Astrocyte of the cerebellum (primary cell): ENCODE data around the gene SIAE.

Source experiments
- DNase-seq: peaks from one replicate; pipeline ENCODE4 v3.0.0-alpha.2; 2011; ENCODE audit warnings: low read depth
- H3K4me3 ChIP-seq: 2 replicates; pipeline ENCODE4 v1.5.1; 2011; ENCODE audit warnings: mild to moderate bottlenecking, low read depth, low read length, moderate library complexity
- in situ Hi-C: cut with HindIII; loops from 2 replicates; pipeline ENCODE4 v1.10.0; 2017; ENCODE audit warnings: low sequenced_read_pairs
- TF ChIP-seq, protein P1 (sequence below): IDR thresholded peaks from 2 replicates; pipeline ENCODE4 v1.5.1; 2012; ENCODE audit warnings: low read length, low read depth, moderate library complexity, mild to moderate bottlenecking; ENCODE audit errors: missing control alignments

SIAE gene

DNA sequence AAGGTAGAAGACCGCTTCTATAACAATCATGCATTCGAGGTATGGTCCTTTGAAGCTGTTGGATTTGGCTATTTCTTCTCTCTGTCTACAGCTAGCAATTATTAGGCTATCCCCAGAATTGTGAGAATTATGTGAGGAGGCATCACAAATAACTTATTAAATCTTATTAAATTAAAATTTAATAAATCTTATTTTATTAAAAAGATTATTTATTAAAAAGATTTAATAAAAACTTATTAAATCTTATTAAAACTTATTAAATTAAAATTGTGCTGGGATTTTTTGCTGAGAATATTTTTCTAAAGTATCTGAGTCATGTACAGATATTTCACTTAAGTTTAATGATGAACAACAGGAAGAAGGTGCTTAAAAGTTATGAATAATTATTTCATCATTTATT, 7.9 kb upstream of the SIAE start:
- TF ChIP-seq, protein P1, sequence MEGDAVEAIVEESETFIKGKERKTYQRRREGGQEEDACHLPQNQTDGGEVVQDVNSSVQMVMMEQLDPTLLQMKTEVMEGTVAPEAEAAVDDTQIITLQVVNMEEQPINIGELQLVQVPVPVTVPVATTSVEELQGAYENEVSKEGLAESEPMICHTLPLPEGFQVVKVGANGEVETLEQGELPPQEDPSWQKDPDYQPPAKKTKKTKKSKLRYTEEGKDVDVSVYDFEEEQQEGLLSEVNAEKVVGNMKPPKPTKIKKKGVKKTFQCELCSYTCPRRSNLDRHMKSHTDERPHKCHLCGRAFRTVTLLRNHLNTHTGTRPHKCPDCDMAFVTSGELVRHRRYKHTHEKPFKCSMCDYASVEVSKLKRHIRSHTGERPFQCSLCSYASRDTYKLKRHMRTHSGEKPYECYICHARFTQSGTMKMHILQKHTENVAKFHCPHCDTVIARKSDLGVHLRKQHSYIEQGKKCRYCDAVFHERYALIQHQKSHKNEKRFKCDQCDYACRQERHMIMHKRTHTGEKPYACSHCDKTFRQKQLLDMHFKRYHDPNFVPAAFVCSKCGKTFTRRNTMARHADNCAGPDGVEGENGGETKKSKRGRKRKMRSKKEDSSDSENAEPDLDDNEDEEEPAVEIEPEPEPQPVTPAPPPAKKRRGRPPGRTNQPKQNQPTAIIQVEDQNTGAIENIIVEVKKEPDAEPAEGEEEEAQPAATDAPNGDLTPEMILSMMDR, result no peak
- no peak for DNase-seq
- in situ Hi-C loops, result no loop called here
- no peak overlapping the region for H3K4me3 ChIP-seq

DNA sequence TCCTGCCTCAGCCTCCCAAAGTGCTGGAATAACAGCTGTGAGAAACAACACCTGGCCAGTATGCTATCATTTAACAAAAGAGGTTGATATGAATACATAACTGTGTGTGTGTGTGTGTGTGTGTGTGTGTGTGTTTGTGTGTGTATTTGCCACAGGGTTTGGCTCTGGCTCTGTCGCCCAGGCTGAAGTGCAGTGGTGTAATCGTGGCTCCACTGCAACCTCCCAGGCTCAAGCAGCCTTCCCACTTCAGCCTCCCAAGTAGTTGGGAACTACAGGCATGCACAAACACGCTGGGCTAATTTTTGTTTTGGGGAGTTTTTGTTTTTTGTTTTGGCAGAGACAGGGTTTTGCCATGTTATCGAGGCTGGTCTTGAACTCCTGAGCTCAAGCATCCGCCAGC, 4.9 kb upstream of the SIAE start:
- in situ Hi-C loops, result no loop called here
- no peak for DNase-seq
- no peak overlapping the region for H3K4me3 ChIP-seq
- TF ChIP-seq, protein P1, result no peak

DNA sequence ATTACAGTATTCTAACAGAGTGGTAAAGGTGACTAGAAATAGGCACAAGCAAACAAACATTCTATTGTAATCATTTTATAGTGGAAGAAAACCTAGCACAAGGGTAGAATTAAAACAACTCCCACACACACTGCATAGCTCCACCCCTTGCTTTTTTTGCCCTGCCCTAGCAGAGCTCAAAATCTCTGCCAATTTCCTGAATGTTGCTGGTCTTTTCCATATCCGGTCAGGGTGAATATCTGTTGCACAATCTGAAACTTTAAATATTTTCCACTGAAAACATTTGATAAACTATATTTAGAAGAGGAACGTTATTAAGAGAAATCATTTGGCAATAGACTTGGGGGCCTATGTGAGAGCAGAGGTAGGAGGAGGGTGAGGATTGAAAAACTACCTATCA, 2.8 kb upstream of the SIAE start:
- TF ChIP-seq, protein P1, result no peak
- H3K4me3 ChIP-seq, result no peak overlapping the region
- in situ Hi-C loops, result no loop called here
- DNase-seq, result no peak

DNA sequence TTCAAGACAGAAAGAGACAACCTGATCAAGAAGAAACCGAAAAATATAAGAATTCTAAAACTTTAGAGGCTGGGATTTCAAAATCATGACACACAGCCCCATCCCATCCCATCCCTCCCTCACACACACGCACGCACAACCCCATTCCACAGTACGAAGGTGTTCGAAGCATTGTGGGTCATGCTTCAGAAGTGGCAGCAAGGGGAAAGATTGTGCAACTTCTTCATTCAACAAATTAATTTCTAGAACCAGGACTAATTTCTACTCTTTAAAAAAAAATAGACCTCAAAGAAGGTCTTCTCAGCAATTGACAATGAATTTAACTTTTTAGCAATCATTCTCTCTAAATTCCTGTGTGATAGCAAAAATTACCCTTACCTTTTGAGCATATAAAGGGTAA, 1.0 kb upstream of the SIAE start:
- TF ChIP-seq, protein P1, result no peak
- peak overlapping the region; percentile 73 for H3K4me3 ChIP-seq
- no peak for DNase-seq
- in situ Hi-C loops, result no loop called here

DNA sequence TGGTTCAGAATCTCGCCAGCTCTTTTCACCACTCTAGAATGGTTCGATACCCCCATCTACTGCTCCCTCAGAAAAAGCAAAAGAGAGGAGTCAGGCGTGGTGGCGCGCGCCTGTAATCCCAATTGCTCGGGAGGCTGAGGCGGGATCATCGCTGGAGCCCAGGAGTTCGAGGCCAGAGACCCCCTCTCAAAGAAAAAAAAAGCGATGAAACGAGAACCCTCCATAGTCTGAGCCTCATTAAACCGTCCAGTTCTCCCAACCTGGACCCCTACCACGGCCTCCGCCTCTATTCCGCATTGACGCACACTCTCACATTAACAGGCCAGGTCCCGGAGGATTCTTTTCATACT, 604 bp upstream of the SIAE start:
- TF ChIP-seq, protein P1, result no peak
- no peak for DNase-seq
- H3K4me3 ChIP-seq, result peak overlapping the region; percentile 73
- in situ Hi-C loops, result no loop called here

DNA sequence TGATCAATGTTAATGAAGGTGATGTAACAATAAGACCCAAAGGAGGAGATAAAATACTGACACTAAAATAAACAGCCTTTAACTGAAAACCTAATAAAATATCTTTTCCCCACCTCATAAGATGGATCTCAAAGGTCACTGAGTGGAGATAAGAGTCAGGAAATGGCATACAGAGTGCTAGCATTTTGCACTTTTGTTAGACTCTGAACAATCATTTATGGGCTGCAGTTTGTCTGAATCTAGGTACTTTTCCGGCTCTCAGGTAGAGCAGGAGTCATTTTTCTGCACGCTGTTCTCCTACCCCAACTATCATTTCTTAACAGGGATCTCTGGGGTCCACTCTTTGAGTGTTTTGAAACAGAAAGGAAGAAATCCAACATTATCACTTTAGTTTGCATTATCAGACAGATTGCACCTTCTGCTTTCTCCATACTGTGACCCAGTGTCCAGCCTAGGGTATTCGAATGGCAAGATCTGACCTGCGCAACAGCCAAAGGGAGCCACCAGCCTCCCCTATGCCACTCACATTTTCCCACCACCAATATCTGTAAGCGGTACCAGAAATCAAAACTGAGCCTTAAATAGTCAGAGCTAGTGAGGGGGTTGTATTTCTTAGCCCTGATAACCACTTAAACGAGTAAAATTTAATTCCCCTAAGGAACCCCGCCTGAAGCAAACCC, 863 bp downstream of the SIAE start:
- in situ Hi-C loops, result no loop called here
- TF ChIP-seq, protein P1, result no peak
- H3K4me3 ChIP-seq, result peak overlapping the region; percentile 73
- no peak for DNase-seq
